GM06990 (cell line): ENCODE results near the gene PHLDB2.

Source experiments
- DNase-seq: peaks from one replicate; pipeline ENCODE4 v3.0.0-alpha.2; 2011; ENCODE audit not compliant: insufficient read length; ENCODE audit errors: extremely low read depth
- H3K27me3 ChIP-seq: replicated peaks from 2 replicates; pipeline ENCODE4 v1.6.0; 2011; ENCODE audit warnings: low read length; ENCODE audit not compliant: control insufficient read depth, insufficient read depth
- H3K36me3 ChIP-seq: 2 replicates; pipeline ENCODE4 v1.5.1; 2011; ENCODE audit warnings: low read length; ENCODE audit not compliant: control insufficient read depth, insufficient read depth
- H3K4me3 ChIP-seq: replicated peaks from 2 replicates; pipeline ENCODE4 v1.5.1; 2011; ENCODE audit warnings: low read depth, mild to moderate bottlenecking, control low read depth, low read length
- TF ChIP-seq, protein P1 (sequence below): IDR thresholded peaks from 2 replicates; pipeline ENCODE4 v1.5.1; 2011; ENCODE audit warnings: low read length, control low read depth, mild to moderate bottlenecking, inconsistent platforms; ENCODE audit not compliant: insufficient read depth, poor library complexity, severe bottlenecking

PHLDB2 gene

DNA sequence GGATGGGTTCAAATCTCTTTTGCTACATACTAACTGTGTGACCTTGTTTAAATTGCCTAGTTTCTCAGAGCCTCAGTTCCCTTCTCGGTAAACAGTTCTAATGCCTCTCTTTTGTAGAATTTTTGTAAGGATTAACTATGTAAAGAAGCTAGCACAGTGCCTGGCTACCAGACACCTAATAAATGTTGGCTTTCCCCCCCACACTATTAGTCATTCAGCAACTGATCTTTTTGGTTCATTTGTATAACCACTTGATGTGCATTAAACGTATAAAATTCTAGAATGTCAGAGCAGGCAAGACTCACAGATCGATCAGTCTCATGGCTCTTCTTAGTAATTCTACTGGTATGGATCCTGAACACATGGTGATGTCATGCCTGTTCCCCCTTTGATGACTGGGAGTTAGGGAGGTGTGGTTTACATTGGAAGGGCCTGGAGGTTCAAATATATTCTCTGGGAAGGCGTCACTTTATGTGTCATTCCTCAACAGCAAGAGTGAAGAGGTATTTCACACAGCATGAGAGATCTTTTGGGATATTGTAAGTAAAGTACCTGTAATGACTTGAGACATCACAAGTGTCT lies 146.1 kb downstream of the PHLDB2 start:
- DNase-seq = no peak
- Histone ChIP-seq H3K36me3 (no peaks in the 10 kb centered on the region), H3K4me3 (no peak overlapping the region), H3K27me3 (no peaks in the 10 kb centered on the region)
- TF ChIP-seq, protein P1, sequence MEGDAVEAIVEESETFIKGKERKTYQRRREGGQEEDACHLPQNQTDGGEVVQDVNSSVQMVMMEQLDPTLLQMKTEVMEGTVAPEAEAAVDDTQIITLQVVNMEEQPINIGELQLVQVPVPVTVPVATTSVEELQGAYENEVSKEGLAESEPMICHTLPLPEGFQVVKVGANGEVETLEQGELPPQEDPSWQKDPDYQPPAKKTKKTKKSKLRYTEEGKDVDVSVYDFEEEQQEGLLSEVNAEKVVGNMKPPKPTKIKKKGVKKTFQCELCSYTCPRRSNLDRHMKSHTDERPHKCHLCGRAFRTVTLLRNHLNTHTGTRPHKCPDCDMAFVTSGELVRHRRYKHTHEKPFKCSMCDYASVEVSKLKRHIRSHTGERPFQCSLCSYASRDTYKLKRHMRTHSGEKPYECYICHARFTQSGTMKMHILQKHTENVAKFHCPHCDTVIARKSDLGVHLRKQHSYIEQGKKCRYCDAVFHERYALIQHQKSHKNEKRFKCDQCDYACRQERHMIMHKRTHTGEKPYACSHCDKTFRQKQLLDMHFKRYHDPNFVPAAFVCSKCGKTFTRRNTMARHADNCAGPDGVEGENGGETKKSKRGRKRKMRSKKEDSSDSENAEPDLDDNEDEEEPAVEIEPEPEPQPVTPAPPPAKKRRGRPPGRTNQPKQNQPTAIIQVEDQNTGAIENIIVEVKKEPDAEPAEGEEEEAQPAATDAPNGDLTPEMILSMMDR = no peak

DNA sequence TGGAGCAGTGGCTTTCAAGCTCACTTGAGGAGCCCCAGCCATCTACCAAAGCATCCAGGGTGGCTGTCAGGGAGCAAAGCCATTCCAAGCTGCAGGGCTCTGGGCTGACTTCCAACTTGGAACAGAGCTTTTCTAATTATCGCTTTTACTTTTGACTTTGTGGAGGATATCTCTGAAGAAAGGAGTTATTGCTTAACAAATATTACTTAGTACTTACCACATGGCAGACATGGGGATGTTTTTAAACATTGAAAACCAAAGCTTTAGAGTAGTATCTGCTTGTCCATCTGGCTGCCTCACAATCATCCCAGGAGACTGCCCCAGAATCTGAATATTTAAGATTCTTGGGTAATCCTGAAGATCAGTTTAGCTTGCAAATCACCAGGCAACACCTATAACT lies 148.6 kb downstream of the PHLDB2 start:
- DNase-seq = no peak
- Histone ChIP-seq H3K27me3 (no peaks in the 10 kb centered on the region), H3K36me3 (no peaks in the 10 kb centered on the region), H3K4me3 (no peak overlapping the region)
- TF ChIP-seq, protein P1 = no peak

DNA sequence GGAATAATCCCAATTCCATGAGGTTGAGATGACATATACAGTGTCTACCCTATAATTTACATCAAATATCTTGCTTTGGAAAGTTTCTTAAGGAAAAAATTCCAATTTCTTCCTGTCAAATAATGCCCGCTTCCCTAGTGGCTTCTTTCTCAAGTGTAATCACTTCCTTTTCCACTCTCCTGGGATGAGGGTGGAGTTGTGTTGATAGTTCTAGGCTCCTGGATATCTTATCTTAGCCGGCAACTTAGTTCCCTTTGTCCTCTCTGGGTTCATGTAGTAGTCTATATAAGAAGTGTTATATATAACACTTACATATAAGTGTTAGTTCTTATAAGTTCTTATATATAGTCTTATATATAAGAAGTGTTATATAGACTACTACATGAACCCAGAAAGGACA lies 150.6 kb downstream of the PHLDB2 start:
- Histone ChIP-seq H3K36me3 (no peaks in the 10 kb centered on the region), H3K27me3 (no peaks in the 10 kb centered on the region), H3K4me3 (no peak overlapping the region)
- TF ChIP-seq, protein P1 = no peak
- no peak for DNase-seq

DNA sequence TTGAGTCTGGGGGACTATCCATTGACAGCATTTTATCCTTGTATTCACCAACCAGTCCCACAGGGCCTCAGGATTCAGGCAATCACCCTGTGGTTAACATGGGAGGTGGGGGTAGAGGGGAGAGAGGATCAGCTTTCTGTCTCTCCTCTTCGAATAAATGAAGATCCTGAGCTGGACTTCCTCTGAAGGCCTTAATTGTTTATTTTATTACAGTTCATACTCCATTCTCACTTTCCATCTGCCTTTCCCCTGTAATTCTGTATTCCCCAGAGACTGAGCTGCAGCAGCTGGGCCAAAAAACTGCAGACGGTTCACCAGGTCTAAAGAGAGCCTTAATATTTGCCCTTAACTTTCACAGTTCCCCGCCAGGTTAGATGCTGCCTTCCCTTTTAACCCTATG lies 151.6 kb downstream of the PHLDB2 start:
- TF ChIP-seq, protein P1 = no peak
- no peak overlapping the region for H3K4me3 ChIP-seq
- no peaks in the 10 kb centered on the region for H3K27me3 ChIP-seq
- no peak for DNase-seq
- H3K36me3 ChIP-seq = no peaks in the 10 kb centered on the region

DNA sequence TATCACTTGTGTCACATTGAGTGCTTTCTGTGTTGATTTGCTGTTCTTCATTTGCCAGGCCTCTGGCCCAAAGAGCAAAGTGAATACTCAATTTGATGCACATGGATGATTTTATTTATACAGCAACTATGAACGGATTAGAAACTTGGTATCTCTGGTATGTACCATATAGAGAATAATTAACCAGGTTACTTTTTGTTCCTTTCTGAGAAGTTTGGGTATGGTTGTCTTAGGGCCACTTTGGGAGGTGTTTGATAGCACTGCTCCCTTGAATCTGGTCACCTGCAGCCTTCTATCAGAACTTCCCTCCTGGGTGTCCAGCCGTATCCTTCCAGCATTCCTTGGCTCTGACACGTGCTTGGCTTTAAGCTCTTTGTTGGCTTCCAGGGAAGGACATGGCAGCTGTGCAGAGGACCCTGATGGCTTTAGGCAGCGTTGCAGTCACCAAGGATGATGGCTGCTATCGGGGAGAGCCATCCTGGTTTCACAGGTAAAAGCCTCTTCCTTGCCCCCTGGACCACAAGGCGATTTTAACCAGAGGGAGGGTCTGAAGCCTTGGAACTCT lies 152.4 kb downstream of the PHLDB2 start:
- H3K4me3 ChIP-seq = no peak overlapping the region
- H3K27me3 ChIP-seq = no peaks in the 10 kb centered on the region
- no peak for DNase-seq
- H3K36me3 ChIP-seq = no peaks in the 10 kb centered on the region
- TF ChIP-seq, protein P1 = no peak
